ENCODE measurements around the gene TMEM123. TPM values are rescaled to one million over a fixed set of nuclear protein-coding genes. Genes with fewer than 3 reads are reported as not detected.

Gene TMEM123
- total RNA-seq, 1 donor from 2014 or later: 172 TPM

DNA sequence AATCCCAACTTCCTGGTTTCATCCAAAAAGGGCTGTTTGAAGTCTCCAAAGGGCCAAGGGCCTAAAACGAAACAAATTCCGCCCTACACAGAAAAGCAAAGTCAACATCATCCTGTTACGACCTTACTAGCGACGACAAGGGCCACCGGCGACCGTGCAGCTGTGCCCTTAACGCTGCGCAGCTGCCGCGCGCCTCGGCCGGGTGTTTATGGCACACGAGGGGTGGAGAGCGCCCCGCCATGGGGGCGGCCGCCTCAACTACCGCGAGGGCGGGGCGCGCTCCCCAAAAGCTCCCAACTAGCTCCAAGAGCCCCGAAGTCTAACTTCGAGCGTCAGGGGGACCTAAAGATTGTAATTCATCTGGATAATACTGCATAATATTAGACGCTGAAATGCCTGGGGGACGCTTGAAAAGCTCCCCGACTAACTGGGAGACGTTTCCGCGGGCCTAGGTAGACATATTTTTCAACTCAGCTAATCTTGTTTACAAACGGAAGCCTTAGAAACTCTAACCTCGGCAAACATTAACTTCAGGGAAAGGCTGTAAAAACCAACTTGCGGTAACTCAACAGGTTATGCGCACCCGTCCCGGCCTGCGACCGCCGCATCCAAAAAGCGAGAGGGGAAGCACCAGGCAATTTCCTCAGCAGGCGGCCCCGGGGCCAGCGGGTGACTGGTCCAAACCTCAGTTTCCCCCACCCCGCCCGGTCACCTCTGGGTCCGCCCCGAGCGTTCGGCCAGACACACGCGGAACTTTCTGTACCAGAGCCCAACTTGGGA lies 694 bp downstream of the TMEM123 start:
- Histone ChIP-seq H3K27me3 (ENCODE audit: control insufficient read depth, insufficient read depth, low read length) (no peaks in the 10 kb centered on the region), H3K36me3 (ENCODE audit: control insufficient read depth, insufficient read depth, low read length) (peaks cover 4% of the 10 kb centered on the region), H3K4me3 (ENCODE audit: low read depth, low read length) (peak overlapping the region; percentile 82)
- no peak for FAIRE-seq
- TF ChIP-seq CTCF (IDR thresholded peaks at IDR 0.05; ENCODE audit: insufficient read depth, low read length, severe bottlenecking): peak; percentile 29
- DNase-seq (ENCODE audit: low read depth): peak; percentile 52

DNA sequence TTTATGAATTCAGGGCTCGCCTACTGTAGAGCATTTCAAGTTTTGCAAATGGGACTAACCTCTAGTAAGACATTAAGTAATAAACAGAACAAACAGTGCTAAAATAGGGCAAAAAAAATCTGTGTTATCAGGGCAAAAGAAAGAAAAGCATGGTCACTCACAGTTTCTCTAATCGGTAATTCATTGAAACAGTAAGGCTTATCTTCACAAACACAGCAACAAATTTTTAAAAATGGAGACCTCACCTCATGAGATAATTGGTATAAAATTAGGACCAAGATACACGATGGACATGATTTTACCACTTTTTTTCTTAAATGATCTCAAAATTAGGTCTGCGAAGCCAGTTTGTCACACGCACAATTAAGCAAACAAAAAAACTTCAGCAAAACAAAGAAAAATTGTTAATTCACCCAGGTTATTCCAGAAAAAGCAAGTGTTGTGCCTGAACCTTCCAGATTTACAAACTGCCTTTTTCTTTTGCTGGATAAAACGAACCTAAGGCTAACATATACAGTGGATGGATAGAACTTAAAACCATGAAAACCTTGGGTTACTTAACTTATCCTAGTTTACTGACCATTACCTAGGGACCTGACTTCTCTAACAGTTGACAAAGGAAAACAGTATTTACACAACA lies 1.4 kb downstream of the TMEM123 start:
- Histone ChIP-seq H3K36me3 (ENCODE audit: control insufficient read depth, insufficient read depth, low read length) (peaks cover 4% of the 10 kb centered on the region), H3K4me3 (ENCODE audit: low read depth, low read length) (peak overlapping the region; percentile 82), H3K27me3 (ENCODE audit: control insufficient read depth, insufficient read depth, low read length) (no peaks in the 10 kb centered on the region)
- no peak for FAIRE-seq
- no peak for DNase-seq (ENCODE audit: low read depth)
- no peak for TF ChIP-seq CTCF (IDR thresholded peaks at IDR 0.05; ENCODE audit: insufficient read depth, low read length, severe bottlenecking)

DNA sequence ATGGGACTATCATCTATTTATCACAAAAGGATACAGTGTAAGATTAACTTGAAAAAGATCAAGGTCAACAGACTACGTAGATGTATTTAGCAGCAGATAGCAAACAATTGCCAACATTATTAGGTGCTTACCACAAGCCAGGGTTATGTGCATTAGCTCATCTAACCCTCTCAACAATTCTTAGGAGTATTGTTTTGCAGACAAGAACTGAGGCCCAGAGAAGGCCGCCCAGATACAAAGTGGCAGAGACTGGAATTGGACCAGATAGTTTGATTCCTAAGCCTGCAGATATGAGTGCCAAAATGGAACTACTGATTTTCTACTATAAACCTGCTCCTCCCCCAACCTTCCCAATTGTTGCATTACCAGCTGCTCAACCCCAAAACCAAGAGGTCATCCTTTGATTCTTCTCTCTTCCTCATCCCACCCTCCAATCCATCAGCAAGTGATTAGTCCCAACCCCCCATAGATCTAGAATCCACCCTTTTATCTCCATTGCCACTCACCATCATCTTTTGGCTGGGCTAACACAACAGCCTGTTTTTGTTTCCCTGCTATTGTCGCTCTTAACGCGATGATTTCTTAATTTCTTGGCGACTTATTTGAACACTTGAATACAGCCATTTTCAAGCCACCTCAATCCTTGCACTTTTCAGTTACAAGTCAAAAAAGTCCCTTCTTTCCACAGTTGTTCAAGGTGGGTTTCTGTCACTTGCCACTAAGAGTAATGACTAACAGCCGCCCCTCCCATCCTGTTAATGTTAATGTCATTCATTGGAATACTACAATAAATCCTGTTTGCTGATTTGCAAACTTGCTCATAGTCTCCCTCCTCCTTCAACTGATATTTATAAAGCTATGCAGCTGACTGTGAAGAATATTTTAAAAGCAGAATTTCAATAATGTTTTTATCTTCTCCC lies 2.7 kb downstream of the TMEM123 start:
- DNase-seq (ENCODE audit: low read depth) (no peak), FAIRE-seq (no peak)
- no peak for TF ChIP-seq CTCF (IDR thresholded peaks at IDR 0.05; ENCODE audit: insufficient read depth, low read length, severe bottlenecking)
- Histone ChIP-seq H3K36me3 (ENCODE audit: control insufficient read depth, insufficient read depth, low read length) (peaks cover 6% of the 10 kb centered on the region), H3K27me3 (ENCODE audit: control insufficient read depth, insufficient read depth, low read length) (no peaks in the 10 kb centered on the region), H3K4me3 (ENCODE audit: low read depth, low read length) (no peak overlapping the region)

DNA sequence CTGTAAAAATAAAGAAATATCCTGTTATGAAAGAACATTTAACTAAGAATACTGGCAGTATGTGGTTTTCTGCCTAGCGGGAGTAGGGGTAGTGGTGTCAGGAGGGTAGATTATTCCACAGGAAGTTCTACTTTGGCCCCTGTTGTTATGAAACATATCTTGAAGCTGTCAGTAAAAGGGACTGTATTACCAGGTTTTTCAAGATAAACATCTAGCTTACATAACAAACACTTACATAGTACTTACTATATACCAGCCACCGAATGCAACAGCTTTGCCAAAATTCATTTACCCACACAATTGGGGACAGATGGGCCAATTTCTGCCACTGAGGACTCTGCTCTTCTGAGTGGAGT lies 3.7 kb downstream of the TMEM123 start:
- H3K27me3 ChIP-seq (ENCODE audit: control insufficient read depth, insufficient read depth, low read length): no peaks in the 10 kb centered on the region
- DNase-seq (ENCODE audit: low read depth) (no peak), FAIRE-seq (no peak)
- TF ChIP-seq CTCF (IDR thresholded peaks at IDR 0.05; ENCODE audit: insufficient read depth, low read length, severe bottlenecking): no peak
- peaks cover 6% of the 10 kb centered on the region for H3K36me3 ChIP-seq (ENCODE audit: control insufficient read depth, insufficient read depth, low read length)
- H3K4me3 ChIP-seq (ENCODE audit: low read depth, low read length): no peak overlapping the region

DNA sequence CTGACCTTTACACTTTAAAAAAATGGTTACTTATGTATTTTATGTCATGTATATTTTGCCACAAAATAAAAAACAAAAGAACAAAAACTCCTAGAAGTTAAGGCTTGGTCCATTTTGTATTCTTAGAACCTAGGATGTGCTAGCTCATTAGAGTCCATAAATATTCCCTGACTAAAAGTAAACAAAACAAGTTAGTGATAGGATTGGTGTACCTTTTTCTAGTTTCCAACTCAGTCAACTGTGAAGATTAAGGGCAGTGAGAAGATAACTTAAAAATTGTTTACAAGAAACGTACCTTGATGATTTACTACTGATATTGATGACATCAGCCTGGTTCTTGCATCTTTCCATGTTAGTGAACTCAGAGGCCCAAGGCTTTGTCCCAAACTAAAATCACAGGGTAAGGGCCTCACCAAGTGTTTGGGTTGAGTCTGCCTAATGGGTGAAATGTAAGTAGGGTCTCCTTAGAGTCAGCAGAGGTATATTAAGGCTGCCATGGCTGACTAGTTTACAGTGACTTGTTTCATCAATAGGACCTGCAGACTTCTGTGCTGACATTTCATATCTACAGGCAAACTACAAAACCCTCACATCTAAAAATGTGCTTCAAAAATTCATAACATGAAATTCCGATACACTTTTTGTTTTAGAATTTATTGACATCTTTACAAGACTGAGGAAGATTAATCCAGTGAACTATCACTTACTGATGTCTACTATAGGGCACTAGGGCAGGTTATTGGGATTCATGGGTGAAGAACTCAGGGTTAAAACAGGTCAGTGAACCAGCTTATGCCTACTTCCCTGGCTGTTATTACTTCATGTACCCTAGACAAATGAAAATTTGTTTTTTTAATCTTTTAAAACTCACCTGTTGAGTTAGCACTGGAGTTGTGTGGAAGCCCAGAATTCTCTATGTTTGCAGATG lies 4.4 kb downstream of the TMEM123 start:
- Histone ChIP-seq H3K4me3 (ENCODE audit: low read depth, low read length) (no peak overlapping the region), H3K27me3 (ENCODE audit: control insufficient read depth, insufficient read depth, low read length) (no peaks in the 10 kb centered on the region), H3K36me3 (ENCODE audit: control insufficient read depth, insufficient read depth, low read length) (peaks cover 6% of the 10 kb centered on the region)
- FAIRE-seq (no peak), DNase-seq (ENCODE audit: low read depth) (no peak)
- TF ChIP-seq CTCF (IDR thresholded peaks at IDR 0.05; ENCODE audit: insufficient read depth, low read length, severe bottlenecking): no peak
